HepG2 (cell line): ENCODE measurements around the gene VAV2. TPM values are rescaled to one million over a fixed set of nuclear protein-coding genes. Genes with fewer than 3 reads are reported as not detected.

Experiments used
- AGO2 ChIP-seq: fragments of 200-400 bp; formaldehyde crosslinking; optimal IDR thresholded peaks from 2 replicates; pipeline ENCODE3; 2017; ENCODE audit warnings: mild to moderate bottlenecking, low read depth, low read length, moderate library complexity
- CHCHD3 ChIP-seq: sonication (generic); formaldehyde crosslinking; IDR thresholded peaks from 2 replicates; pipeline ENCODE4 v1.8.0; 2022; ENCODE audit warnings: mild to moderate bottlenecking, missing genetic modification reagents, moderate library complexity
- HHEX ChIP-seq: IDR thresholded peaks from 2 replicates; pipeline ENCODE4 v1.6.1; 2016; ENCODE audit warnings: control low read depth
- IRF2 ChIP-seq: IDR thresholded peaks from 2 replicates; pipeline ENCODE4 v1.6.1; 2018; ENCODE audit warnings: missing genetic modification reagents, missing compliant biosample characterization
- IRX3 ChIP-seq: sonication (generic); formaldehyde crosslinking; IDR thresholded peaks from 2 replicates; pipeline ENCODE4 v1.8.1; 2023; ENCODE audit warnings: mild to moderate bottlenecking, low read depth, missing genetic modification reagents, borderline replicate concordance
- KDM2A ChIP-seq: sonication (generic); formaldehyde crosslinking; IDR thresholded peaks from 2 replicates; pipeline ENCODE4 v1.4.0; 2020; ENCODE audit warnings: low read depth, missing genetic modification reagents, borderline replicate concordance
- PCBP1 ChIP-seq: fragments of 200-400 bp; formaldehyde crosslinking; IDR thresholded peaks from 2 replicates; pipeline ENCODE4 v1.6.1; 2017; ENCODE audit warnings: mild to moderate bottlenecking, low read depth, low read length, borderline replicate concordance
- RBM39 ChIP-seq: fragments of 200-400 bp; formaldehyde crosslinking; IDR thresholded peaks from one replicate; pipeline ENCODE4 v1.6.1; 2018; ENCODE audit warnings: antibody characterized with exemption, mild to moderate bottlenecking, low read depth, low read length; ENCODE audit not compliant: poor library complexity, severe bottlenecking
- TARDBP ChIP-seq: sonication (generic); formaldehyde crosslinking; IDR thresholded peaks from 2 replicates; pipeline ENCODE4 v1.8.0; 2022; ENCODE audit warnings: mild to moderate bottlenecking, missing genetic modification reagents
- ZNF30 ChIP-seq: sonication (generic); formaldehyde crosslinking; IDR thresholded peaks from 2 replicates; pipeline ENCODE4 v1.5.0; 2020; ENCODE audit warnings: mild to moderate bottlenecking, missing genetic modification reagents
- ZNF891 ChIP-seq: sonication (generic); formaldehyde crosslinking; IDR thresholded peaks from 2 replicates; pipeline ENCODE4 v1.5.0; 2020; ENCODE audit warnings: mild to moderate bottlenecking, missing genetic modification reagents
- polyA plus RNA-seq, 8 experiments: library from polyadenylated mRNA; depleted of rRNA in 3 of 8; stranded (reverse) in 7 of 8; unstranded in 1 of 8; fragments of >200 nt; fragmentation: Illumina TruSeq in 4 of 8; extraction: Trizol in 4 of 8; gene quantifications; 2 replicates each; pipeline versions ENCODE4 v1.2.1 to v1.2.3, GENCODE V29; 2011 to 2016; ENCODE audit warnings: low read depth in 4 of 8, missing spikeins in 1 of 8, mixed read lengths in 1 of 8; ENCODE audit not compliant: insufficient read depth in 1 of 8
- total RNA-seq, 5 experiments: library from RNA; depleted of rRNA; stranded (reverse); fragments of >200 nt; fragmentation: Illumina TruSeq; extraction: Trizol; gene quantifications; 2 replicates each; pipeline ENCODE4 v1.2.3, GENCODE V29; 2016; ENCODE audit warnings: low read depth in 1 of 5
- TF ChIP-seq, protein P1 (sequence below): sonication (generic); formaldehyde crosslinking; IDR thresholded peaks from 2 replicates; pipeline ENCODE4 v1.5.1; 2020; ENCODE audit warnings: mild to moderate bottlenecking, missing genetic modification reagents, borderline replicate concordance
- TF ChIP-seq, protein P2 (sequence below): sonication (generic); formaldehyde crosslinking; IDR thresholded peaks from 2 replicates; pipeline ENCODE4 v1.5.1; 2020; ENCODE audit warnings: mild to moderate bottlenecking, moderate library complexity, missing genetic modification reagents
- TF ChIP-seq, protein P3 (sequence below), 2 experiments: sonication (generic) in 1 of 2; formaldehyde crosslinking in 1 of 2; IDR thresholded peaks; 2 replicates each; pipeline versions ENCODE4 v1.4.0 to v1.6.1; 2016 to 2020; ENCODE audit warnings: borderline replicate concordance in 1 of 2, low read depth in 1 of 2, mild to moderate bottlenecking in 1 of 2, missing genetic modification reagents in 1 of 2

The VAV2 gene
- total and polyA plus RNA-seq, 2 of the 13 experiments (the other 11 are each of a cell fraction or from before 2014, with no cell fraction given), result 22.5 to 22.9 TPM

DNA sequence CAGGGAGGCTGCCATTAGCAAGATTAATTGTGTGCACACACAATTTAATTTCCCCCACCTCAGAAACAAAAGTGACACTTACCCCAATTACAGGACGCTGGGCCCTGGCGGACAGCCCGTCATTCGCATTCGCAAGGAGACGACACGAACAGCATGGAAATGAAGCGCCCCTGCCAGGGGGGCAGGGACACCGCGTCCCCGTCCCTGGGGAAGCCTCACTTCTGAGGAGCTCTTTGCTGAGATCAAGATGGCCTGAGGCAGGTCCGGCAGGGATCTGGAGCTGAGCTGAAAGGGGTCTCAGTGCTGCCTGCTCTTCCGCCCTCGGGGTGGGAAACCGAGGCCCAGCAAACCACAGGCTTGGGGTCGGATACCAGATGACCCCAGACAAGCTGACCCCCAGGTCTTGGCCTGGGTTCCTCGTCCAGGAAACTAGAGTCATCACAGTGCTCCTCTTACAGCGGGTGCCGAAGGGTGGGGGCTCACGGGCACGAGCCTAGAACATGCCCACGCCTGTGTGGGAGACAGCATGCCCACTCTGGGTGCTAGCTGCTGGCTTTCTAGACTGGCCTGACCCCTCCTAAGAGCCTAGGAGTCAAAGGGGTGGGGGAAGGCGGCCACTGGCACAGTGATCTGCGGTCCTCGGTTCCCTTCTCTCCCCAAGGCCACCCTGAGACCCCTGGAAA lies 103.2 kb downstream of the VAV2 start (continued):
- TF ChIP-seq, protein P1, sequence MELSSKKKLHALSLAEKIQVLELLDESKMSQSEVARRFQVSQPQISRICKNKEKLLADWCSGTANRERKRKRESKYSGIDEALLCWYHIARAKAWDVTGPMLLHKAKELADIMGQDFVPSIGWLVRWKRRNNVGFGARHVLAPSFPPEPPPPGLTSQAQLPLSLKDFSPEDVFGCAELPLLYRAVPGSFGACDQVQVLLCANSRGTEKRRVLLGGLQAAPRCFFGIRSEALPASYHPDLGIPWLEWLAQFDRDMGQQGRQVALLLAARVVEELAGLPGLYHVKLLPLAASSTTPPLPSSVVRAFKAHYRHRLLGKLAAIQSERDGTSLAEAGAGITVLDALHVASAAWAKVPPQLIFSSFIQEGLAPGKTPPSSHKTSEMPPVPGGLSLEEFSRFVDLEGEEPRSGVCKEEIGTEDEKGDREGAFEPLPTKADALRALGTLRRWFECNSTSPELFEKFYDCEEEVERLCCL (CRISPR knock-in tag), result no peak
- TF ChIP-seq CHCHD3 (CRISPR knock-in tag) (no peak), RBM39 (peak; percentile 39), KDM2A (CRISPR knock-in tag) (no peak), HHEX (CRISPR knock-in tag) (no peak), IRX3 (no peak), IRF2 (no peak), TARDBP (0 out of 2 replicates have a peak, but pooled peaks have one; percentile 6), ZNF891 (CRISPR knock-in tag) (no peak; the same call in 1 of the 2 replicates), ZNF30 (CRISPR knock-in tag) (no peak), AGO2 (peak; percentile 61), PCBP1 (0 out of 2 replicates have a peak, but pooled peaks have one; percentile 6)
- TF ChIP-seq, protein P2, sequence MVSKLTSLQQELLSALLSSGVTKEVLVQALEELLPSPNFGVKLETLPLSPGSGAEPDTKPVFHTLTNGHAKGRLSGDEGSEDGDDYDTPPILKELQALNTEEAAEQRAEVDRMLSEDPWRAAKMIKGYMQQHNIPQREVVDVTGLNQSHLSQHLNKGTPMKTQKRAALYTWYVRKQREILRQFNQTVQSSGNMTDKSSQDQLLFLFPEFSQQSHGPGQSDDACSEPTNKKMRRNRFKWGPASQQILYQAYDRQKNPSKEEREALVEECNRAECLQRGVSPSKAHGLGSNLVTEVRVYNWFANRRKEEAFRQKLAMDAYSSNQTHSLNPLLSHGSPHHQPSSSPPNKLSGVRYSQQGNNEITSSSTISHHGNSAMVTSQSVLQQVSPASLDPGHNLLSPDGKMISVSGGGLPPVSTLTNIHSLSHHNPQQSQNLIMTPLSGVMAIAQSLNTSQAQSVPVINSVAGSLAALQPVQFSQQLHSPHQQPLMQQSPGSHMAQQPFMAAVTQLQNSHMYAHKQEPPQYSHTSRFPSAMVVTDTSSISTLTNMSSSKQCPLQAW, result 0 out of 2 replicates have a peak, but pooled peaks have one; percentile 17
- TF ChIP-seq, protein P3, sequence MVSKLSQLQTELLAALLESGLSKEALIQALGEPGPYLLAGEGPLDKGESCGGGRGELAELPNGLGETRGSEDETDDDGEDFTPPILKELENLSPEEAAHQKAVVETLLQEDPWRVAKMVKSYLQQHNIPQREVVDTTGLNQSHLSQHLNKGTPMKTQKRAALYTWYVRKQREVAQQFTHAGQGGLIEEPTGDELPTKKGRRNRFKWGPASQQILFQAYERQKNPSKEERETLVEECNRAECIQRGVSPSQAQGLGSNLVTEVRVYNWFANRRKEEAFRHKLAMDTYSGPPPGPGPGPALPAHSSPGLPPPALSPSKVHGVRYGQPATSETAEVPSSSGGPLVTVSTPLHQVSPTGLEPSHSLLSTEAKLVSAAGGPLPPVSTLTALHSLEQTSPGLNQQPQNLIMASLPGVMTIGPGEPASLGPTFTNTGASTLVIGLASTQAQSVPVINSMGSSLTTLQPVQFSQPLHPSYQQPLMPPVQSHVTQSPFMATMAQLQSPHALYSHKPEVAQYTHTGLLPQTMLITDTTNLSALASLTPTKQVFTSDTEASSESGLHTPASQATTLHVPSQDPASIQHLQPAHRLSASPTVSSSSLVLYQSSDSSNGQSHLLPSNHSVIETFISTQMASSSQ (IDR thresholded peaks at IDR 0.05; ENCODE audit: low read depth), result no peak
- TF ChIP-seq, protein P3 (CRISPR knock-in tag; IDR thresholded peaks at IDR 0.05; ENCODE audit: borderline replicate concordance), result no peak
